Head of caudate nucleus (tissue), 42 donors: Measurements from ENCODE around the gene GRK3.

Experiments
- DNase-seq, 42 donors: peaks; one replicate each; pipeline versions ENCODE4 v3.0.0 to v3.0.0-alpha.2; 2020 to 2021; ENCODE audit warnings: mixed read lengths in 7 of 42
- intact Hi-C: fragments of 100-400 bp; cut with DNase I; formaldehyde crosslinking; loops from one replicate; pipeline ENCODE4 v1.15.0; 2022

Gene GRK3

GRCh38 chr22:25760294-25760693, 195.8 kb downstream of the GRK3 start:
- intact Hi-C loops, result no loop called here
- no peak for DNase-seq

GRCh38 chr22:25760848-25761595, 196.5 kb downstream of the GRK3 start:
- intact Hi-C loops, result no loop called here
- no peak for DNase-seq

- intact Hi-C loops, result no loop called here
- no peak for DNase-seq
These were observed 197.7 kb downstream of the GRK3 start for GRCh38 chr22:25762147-25762546.

GRCh38 chr22:25763239-25763777, 198.8 kb downstream of the GRK3 start:
- intact Hi-C loops, result no loop called here
- DNase-seq, result no peak

GRCh38 chr22:25764270-25765015, 200.0 kb downstream of the GRK3 start:
- intact Hi-C loops, result no loop called here
- no peak for DNase-seq

GRCh38 chr22:25765016-25765367, 200.5 kb downstream of the GRK3 start:
- no peak for DNase-seq
- intact Hi-C loops, result no loop called here

GRCh38 chr22:25765801-25766200, 201.3 kb downstream of the GRK3 start:
- intact Hi-C loops, result no loop called here
- no peak for DNase-seq

- intact Hi-C loops, result no loop called here
- DNase-seq, result no peak
These were observed 201.9 kb downstream of the GRK3 start for GRCh38 chr22:25766418-25766817.

GRCh38 chr22:25770333-25770732, 205.9 kb downstream of the GRK3 start:
- intact Hi-C loops, result loop anchor here (5.0 to 10.0 kb wide), 2 partner anchors 308 to 564 kb away; no protein-coding TSS in a partner anchor
- no peak for DNase-seq

GRCh38 chr22:25772288-25772687, 207.8 kb downstream of the GRK3 start:
- no peak for DNase-seq

GRCh38 chr22:25774575-25775026, 210.1 kb downstream of the GRK3 start:
- intact Hi-C loops, result loop anchor here (5.0 to 10.0 kb wide), 2 partner anchors 312 to 560 kb away; no protein-coding TSS in a partner anchor
- peak in 35 of 42 donors; percentile 6 to 64 (median 33) for DNase-seq

More at GRCh38 chr22:25772288-25772687, 207.8 kb downstream of the GRK3 start:
- intact Hi-C loops, result loop anchor here (5.0 to 10.0 kb wide), 2 partner anchors 310 to 563 kb away; no protein-coding TSS in a partner anchor

GRCh38 chr22:25775531-25775930, 211.1 kb downstream of the GRK3 start:
- intact Hi-C loops, result loop anchor here (10.0 kb wide), 1 partner anchor 559 kb away; no protein-coding TSS in a partner anchor

GRCh38 chr22:25777411-25777810, 212.9 kb downstream of the GRK3 start:
- intact Hi-C loops, result loop anchor here (10.0 kb wide), 1 partner anchor 557 kb away; no protein-coding TSS in a partner anchor
- DNase-seq, result no peak

More at GRCh38 chr22:25775531-25775930, 211.1 kb downstream of the GRK3 start:
- no peak for DNase-seq

- DNase-seq, result peak in 14 of 42 donors; percentile 8 to 61 (median 26)
- intact Hi-C loops, result loop anchor here (10.0 kb wide), 1 partner anchor 557 kb away; no protein-coding TSS in a partner anchor
These were observed 213.4 kb downstream of the GRK3 start for GRCh38 chr22:25777870-25778269.
